ENCODE measurements around the gene LRRC3.

The LRRC3 gene

GRCh38 chr21:44423312-44423821 lies 31.9 kb upstream of the LRRC3 start:
- no peak overlapping the region for H3K27ac ChIP-seq (ENCODE audit: low read length, poor library complexity, severe bottlenecking)
- H2AK5ac ChIP-seq (ENCODE audit: low read length, severe bottlenecking) = no peak overlapping the region
- no peak overlapping the region for H2BK120ac ChIP-seq (ENCODE audit: low read depth, low read length)
- no peak overlapping the region for H3K9ac ChIP-seq (ENCODE audit: low read length)
- peaks cover 0 to 18% of the 10 kb centered on the region in 2 experiments for H3K27me3 ChIP-seq (ENCODE audit: control insufficient read depth in 1 of 2, insufficient read depth in 1 of 2, low read length in 2 of 2)
- H2BK15ac ChIP-seq (ENCODE audit: low read depth, poor library complexity, severe bottlenecking) = no peak overlapping the region
- H2BK12ac ChIP-seq (ENCODE audit: low read length in 2 of 2) = no peak overlapping the region
- H4K8ac ChIP-seq (ENCODE audit: low read length) = no peak overlapping the region
- H3K18ac ChIP-seq (ENCODE audit: low read depth in 1 of 2, low read length in 2 of 2) = no peak overlapping the region
- H2AFZ ChIP-seq (ENCODE audit: low read depth, low read length) = no peak overlapping the region
- H3K36me3 ChIP-seq (ENCODE audit: control insufficient read depth in 1 of 2, insufficient read depth in 2 of 2, low read depth in 1 of 2, low read length in 2 of 2) = no peaks in the 10 kb centered on the region
- no peak overlapping the region for H3K4me2 ChIP-seq (ENCODE audit: low read length, poor library complexity, severe bottlenecking)
- H3K4me3 ChIP-seq (ENCODE audit: insufficient read depth in 1 of 2, low read depth in 1 of 2, low read length in 2 of 2) = no peak overlapping the region
- H3K14ac ChIP-seq (ENCODE audit: low read length in 2 of 2) = no peak overlapping the region
- no peak overlapping the region for H2BK5ac ChIP-seq (ENCODE audit: low read depth, low read length, poor library complexity, severe bottlenecking)
- WGBS = 86% methylated on average over 11 of the region's 12 CpGs
- no peak overlapping the region for H3K4ac ChIP-seq (ENCODE audit: low read depth in 1 of 2, low read length in 2 of 2)
- peaks cover 3% of the 10 kb centered on the region for H3K9me3 ChIP-seq (ENCODE audit: control insufficient read depth, low read length)
- H3K23ac ChIP-seq (ENCODE audit: low read length in 2 of 2) = no peak overlapping the region
- no peaks in the 10 kb centered on the region for H3K79me1 ChIP-seq (replicated peaks; ENCODE audit: low read length, poor library complexity, severe bottlenecking)
- no peaks in the 10 kb centered on the region for H3K4me1 ChIP-seq (ENCODE audit: control insufficient read depth, insufficient read depth, low read depth, low read length)
- no peak for DNase-seq
- H4K91ac ChIP-seq (ENCODE audit: low read length) = no peak overlapping the region

DNA sequence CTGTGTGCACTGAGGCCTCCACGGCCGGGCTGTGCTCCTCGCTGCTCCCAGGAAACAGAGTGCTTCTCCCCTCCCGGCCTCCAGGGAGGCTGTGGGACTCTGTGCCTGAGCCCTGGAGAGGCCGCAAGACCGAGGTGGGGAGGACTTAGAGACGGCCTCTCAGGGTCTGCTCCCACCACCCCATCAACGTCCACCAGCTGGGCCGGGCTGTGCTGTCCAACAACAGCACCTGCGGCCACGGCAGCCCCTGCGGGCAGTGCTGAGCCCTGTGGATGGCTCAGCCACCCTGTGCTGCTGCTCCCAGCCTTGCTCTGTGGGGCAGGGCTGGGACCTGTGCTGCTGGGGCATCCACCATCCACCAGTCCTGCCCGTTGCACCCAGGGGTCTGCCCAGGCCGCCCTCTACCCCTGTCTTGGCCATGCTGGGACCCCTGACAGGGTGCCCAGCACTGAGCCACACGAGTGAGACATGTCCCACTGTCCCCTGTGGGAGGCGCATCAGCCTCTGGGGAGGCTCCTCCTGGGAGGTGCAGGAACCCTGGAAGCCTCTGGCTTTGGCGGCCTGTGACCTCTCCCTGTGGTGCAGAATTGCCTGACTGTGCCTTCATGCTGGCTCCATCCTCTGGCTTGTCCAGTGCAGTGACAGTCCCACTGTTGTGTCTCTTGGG lies 31.2 kb upstream of the LRRC3 start:
- H3K9me3 ChIP-seq (ENCODE audit: control insufficient read depth, low read length) = peaks cover 9% of the 10 kb centered on the region
- H2AFZ ChIP-seq (ENCODE audit: low read depth, low read length) = no peak overlapping the region
- no peak for DNase-seq
- H2BK12ac ChIP-seq (ENCODE audit: low read length in 2 of 2) = no peak overlapping the region
- no peak overlapping the region for H3K18ac ChIP-seq (ENCODE audit: low read depth in 1 of 2, low read length in 2 of 2)
- no peak overlapping the region for H3K14ac ChIP-seq (ENCODE audit: low read length in 2 of 2)
- H3K36me3 ChIP-seq (ENCODE audit: control insufficient read depth in 1 of 2, insufficient read depth in 2 of 2, low read depth in 1 of 2, low read length in 2 of 2) = no peaks in the 10 kb centered on the region
- no peak overlapping the region for H4K91ac ChIP-seq (ENCODE audit: low read length)
- no peak overlapping the region for H3K4me2 ChIP-seq (ENCODE audit: low read length, poor library complexity, severe bottlenecking)
- H3K4me1 ChIP-seq (ENCODE audit: control insufficient read depth, insufficient read depth, low read depth, low read length) = no peaks in the 10 kb centered on the region
- H3K79me1 ChIP-seq (replicated peaks; ENCODE audit: low read length, poor library complexity, severe bottlenecking) = no peaks in the 10 kb centered on the region
- 77% methylated on average over 17 of the region's 17 CpGs for WGBS
- no peak overlapping the region for H3K4me3 ChIP-seq (ENCODE audit: insufficient read depth in 1 of 2, low read depth in 1 of 2, low read length in 2 of 2)
- no peak overlapping the region for H2BK5ac ChIP-seq (ENCODE audit: low read depth, low read length, poor library complexity, severe bottlenecking)
- peaks cover 0 to 18% of the 10 kb centered on the region in 2 experiments for H3K27me3 ChIP-seq (ENCODE audit: control insufficient read depth in 1 of 2, insufficient read depth in 1 of 2, low read length in 2 of 2)
- H2BK15ac ChIP-seq (ENCODE audit: low read depth, poor library complexity, severe bottlenecking) = no peak overlapping the region
- H3K23ac ChIP-seq (ENCODE audit: low read length in 2 of 2) = no peak overlapping the region
- no peak overlapping the region for H3K9ac ChIP-seq (ENCODE audit: low read length)
- H2AK5ac ChIP-seq (ENCODE audit: low read length, severe bottlenecking) = no peak overlapping the region
- H4K8ac ChIP-seq (ENCODE audit: low read length) = no peak overlapping the region
- no peak overlapping the region for H3K27ac ChIP-seq (ENCODE audit: low read length, poor library complexity, severe bottlenecking)
- H2BK120ac ChIP-seq (ENCODE audit: low read depth, low read length) = no peak overlapping the region
- no peak overlapping the region for H3K4ac ChIP-seq (ENCODE audit: low read depth in 1 of 2, low read length in 2 of 2)

DNA sequence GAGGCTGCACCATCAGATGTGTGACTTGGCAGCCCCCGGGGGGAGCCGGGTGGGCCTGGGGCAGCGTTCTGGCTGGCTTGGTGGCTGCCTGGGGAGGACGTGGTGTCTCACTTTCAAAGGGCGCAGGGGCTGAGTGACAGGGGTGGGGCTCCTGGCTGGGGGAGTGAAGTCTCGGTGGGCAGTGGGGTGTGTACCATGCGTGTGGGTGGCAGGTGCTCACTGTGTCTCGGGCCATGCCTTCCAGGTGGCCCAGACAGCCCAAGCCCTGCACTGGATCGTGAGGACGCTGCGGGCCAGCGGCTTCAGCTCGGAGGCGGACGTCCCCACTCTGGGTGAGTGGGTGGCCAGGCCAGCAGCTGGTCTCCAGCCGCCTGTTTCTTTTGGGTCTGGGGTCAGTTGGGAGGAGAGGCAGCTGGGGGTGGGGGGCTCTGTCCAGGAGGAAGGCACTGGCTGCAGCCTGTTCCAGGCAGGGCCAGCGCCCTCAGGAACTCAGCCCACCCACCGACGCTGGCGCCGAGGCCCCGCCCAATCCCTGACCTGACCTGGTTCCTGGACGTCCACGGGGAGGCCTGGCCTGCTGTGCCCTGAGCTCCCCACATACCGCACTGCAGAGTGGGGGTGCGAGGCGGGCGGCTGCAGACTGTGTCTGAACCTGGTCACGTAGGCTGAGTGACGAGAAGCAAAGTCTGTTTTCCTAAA lies 30.6 kb upstream of the LRRC3 start:
- Histone ChIP-seq H3K27ac (ENCODE audit: low read length, poor library complexity, severe bottlenecking) (no peak overlapping the region), H3K23ac (ENCODE audit: low read length in 2 of 2) (no peak overlapping the region), H2BK12ac (ENCODE audit: low read length in 2 of 2) (no peak overlapping the region), H3K36me3 (ENCODE audit: control insufficient read depth in 1 of 2, insufficient read depth in 2 of 2, low read depth in 1 of 2, low read length in 2 of 2) (no peaks in the 10 kb centered on the region), H3K14ac (ENCODE audit: low read length in 2 of 2) (no peak overlapping the region), H3K9ac (ENCODE audit: low read length) (no peak overlapping the region), H4K91ac (ENCODE audit: low read length) (no peak overlapping the region), H2BK120ac (ENCODE audit: low read depth, low read length) (no peak overlapping the region), H3K27me3 (ENCODE audit: control insufficient read depth in 1 of 2, insufficient read depth in 1 of 2, low read length in 2 of 2) (peaks cover 0 to 18% of the 10 kb centered on the region in 2 experiments), H3K4me1 (ENCODE audit: control insufficient read depth, insufficient read depth, low read depth, low read length) (no peaks in the 10 kb centered on the region), H2AK5ac (ENCODE audit: low read length, severe bottlenecking) (no peak overlapping the region), H2BK5ac (ENCODE audit: low read depth, low read length, poor library complexity, severe bottlenecking) (no peak overlapping the region), H3K18ac (ENCODE audit: low read depth in 1 of 2, low read length in 2 of 2) (no peak overlapping the region), H3K4me2 (ENCODE audit: low read length, poor library complexity, severe bottlenecking) (no peak overlapping the region), H3K4me3 (ENCODE audit: insufficient read depth in 1 of 2, low read depth in 1 of 2, low read length in 2 of 2) (no peak overlapping the region), H2BK15ac (ENCODE audit: low read depth, poor library complexity, severe bottlenecking) (no peak overlapping the region), H3K79me1 (replicated peaks; ENCODE audit: low read length, poor library complexity, severe bottlenecking) (no peaks in the 10 kb centered on the region), H3K9me3 (ENCODE audit: control insufficient read depth, low read length) (peaks cover 12% of the 10 kb centered on the region), H3K4ac (ENCODE audit: low read depth in 1 of 2, low read length in 2 of 2) (no peak overlapping the region), H4K8ac (ENCODE audit: low read length) (no peak overlapping the region), H2AFZ (ENCODE audit: low read depth, low read length) (no peak overlapping the region)
- DNase-seq = no peak
- 86% methylated on average over 29 of the region's 30 CpGs for WGBS

GRCh38 chr21:44425307-44425894 lies 29.9 kb upstream of the LRRC3 start:
- Histone ChIP-seq H3K4me1 (ENCODE audit: control insufficient read depth, insufficient read depth, low read depth, low read length) (no peaks in the 10 kb centered on the region), H3K18ac (ENCODE audit: low read depth in 1 of 2, low read length in 2 of 2) (no peak overlapping the region), H2BK15ac (ENCODE audit: low read depth, poor library complexity, severe bottlenecking) (no peak overlapping the region), H4K8ac (ENCODE audit: low read length) (no peak overlapping the region), H2BK12ac (ENCODE audit: low read length in 2 of 2) (no peak overlapping the region), H3K36me3 (ENCODE audit: control insufficient read depth in 1 of 2, insufficient read depth in 2 of 2, low read depth in 1 of 2, low read length in 2 of 2) (no peaks in the 10 kb centered on the region), H3K23ac (ENCODE audit: low read length in 2 of 2) (no peak overlapping the region), H3K27me3 (ENCODE audit: control insufficient read depth in 1 of 2, insufficient read depth in 1 of 2, low read length in 2 of 2) (peaks cover 0 to 18% of the 10 kb centered on the region in 2 experiments), H3K4me3 (ENCODE audit: insufficient read depth in 1 of 2, low read depth in 1 of 2, low read length in 2 of 2) (no peak overlapping the region), H3K4ac (ENCODE audit: low read depth in 1 of 2, low read length in 2 of 2) (no peak overlapping the region), H3K9me3 (ENCODE audit: control insufficient read depth, low read length) (peaks cover 15% of the 10 kb centered on the region), H3K4me2 (ENCODE audit: low read length, poor library complexity, severe bottlenecking) (no peak overlapping the region), H3K9ac (ENCODE audit: low read length) (no peak overlapping the region), H2AK5ac (ENCODE audit: low read length, severe bottlenecking) (no peak overlapping the region), H2BK120ac (ENCODE audit: low read depth, low read length) (no peak overlapping the region), H2AFZ (ENCODE audit: low read depth, low read length) (no peak overlapping the region), H3K79me1 (replicated peaks; ENCODE audit: low read length, poor library complexity, severe bottlenecking) (no peaks in the 10 kb centered on the region), H3K14ac (ENCODE audit: low read length in 2 of 2) (no peak overlapping the region), H3K27ac (ENCODE audit: low read length, poor library complexity, severe bottlenecking) (no peak overlapping the region), H2BK5ac (ENCODE audit: low read depth, low read length, poor library complexity, severe bottlenecking) (no peak overlapping the region), H4K91ac (ENCODE audit: low read length) (no peak overlapping the region)
- DNase-seq = no peak
- 88% methylated on average over 40 of the region's 40 CpGs for WGBS
